ENCODE data around the gene KLHL29.

The KLHL29 gene

DNA sequence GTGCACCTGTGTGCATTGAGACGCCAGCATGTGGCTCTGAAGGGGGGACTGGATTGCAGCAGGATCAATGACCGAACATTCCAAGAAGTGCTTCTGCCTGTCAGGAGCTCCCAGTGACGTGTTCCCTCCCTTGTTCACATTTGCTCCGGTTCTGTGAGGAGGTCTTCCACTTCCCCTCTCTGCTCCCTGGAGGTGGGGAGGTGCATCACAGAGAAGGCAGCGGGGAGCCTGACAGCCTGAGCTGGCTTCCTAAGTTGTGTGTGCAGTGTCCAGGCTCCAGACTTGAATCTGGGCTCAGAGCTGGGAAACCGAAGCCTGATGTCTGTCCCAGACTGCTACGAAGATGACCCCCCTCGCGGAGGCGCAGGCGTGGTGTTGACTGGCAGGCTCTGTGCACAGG, 171.0 kb downstream of the KLHL29 start:
- no peak for DNase-seq

DNA sequence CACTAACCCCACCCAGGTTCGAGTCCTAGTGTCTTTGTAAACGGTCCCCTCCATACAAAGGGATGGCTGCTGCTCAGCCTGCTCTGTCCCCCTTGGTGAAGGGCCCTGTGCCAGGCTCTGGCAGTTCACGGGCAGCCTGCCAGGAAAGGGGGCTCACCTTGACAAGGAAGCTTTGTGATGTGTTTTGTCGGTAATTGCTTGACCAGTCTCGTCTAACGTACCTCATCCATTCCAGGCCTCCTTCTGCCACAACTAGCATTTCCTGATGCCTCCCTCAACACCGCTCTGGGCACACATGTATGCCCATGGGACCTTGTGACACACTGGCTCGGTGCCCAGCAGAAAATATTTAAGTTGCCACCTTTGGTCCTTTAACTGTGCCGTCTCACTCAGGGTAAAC, 171.9 kb downstream of the KLHL29 start:
- DNase-seq = no peak

DNA sequence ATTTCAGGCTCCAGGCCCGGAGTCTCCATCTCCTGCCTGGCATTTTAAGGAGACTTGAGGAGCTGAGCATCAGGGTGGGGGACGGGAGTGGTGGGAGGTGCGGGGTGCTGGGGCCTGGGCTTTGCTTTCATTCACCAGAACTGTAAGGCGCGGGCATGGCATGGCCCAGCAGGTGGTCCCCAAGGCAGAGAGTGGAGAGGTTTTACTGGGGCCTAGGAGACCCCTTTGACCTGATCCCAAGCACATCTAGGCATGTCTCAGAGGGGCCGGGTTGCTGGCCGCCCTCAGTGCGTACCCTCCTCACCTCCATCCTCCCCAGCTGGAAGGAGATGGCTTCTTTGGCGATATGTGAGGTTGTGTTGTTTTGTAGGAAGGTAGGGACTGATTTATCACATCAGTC, 172.5 kb downstream of the KLHL29 start:
- DNase-seq = no peak

DNA sequence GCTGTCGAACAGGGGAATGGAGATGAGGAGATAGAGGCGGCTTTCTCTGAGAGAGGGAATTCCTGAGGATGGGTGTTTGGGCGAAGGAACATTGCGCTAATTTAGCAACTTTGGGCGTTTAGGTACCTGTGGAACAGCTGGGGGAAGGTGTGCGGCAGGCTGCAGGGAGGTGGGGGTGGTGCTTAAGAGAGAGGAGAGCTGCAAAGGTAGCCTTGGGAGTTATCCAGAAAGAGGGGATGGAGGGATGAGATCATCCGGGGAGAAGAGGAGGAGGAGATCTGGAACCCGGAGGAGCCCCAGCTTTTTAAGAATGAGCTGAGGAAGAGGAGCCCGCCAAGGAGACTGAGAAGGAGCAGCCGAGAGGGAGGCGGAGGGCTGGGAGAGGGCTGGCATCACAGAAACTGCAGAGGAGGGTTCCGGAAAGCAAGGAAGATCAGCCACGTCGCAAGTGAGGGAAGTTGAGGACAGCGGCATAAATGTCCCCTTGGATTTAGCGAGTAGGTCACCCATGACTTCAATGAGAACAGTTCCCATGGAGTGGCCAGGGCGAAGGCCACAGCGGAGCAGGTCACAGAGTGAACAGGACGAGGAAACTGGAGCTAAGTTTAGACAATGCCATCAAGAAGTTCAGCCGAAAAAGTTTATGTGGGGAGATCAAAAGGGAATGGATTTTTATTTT, 174.7 kb downstream of the KLHL29 start:
- no peak for DNase-seq

DNA sequence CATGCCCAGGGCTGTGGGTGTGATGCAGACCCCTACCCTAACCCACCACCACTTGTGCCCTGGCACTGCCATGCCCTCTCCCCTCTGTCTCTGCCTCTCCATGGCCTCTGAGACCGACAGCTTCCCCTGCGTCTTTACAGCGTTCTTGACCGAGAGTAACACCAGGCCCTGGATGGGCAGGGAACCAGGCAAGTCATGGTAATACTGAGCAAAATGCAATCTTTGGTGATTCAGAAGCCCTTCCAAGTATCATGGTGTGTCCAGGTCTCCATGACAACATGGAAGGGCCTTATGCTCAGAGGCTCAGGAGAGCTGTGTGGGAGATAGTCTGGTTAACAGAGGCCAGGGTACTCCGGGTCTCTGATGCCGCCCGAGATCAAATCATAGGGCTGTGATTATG, 176.1 kb downstream of the KLHL29 start:
- no peak for DNase-seq

DNA sequence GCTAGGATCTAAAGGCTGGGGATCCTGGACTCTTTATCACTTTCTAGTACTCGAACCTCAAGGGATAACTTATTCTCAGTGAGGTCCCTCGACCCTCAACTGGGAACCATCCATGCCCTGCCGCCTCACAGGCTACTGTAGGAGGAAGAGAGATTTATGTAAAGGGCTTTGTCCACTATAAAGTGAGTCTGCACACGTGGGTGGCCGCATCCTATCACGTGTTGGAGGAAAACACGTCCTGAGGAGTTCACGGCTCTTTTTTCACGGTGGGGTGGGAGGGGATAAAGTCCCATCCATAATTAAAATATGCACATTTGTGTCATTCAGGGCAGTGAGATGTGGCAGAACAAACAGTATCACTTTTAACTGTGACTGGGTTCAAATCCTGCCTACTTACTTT, 176.6 kb downstream of the KLHL29 start:
- no peak for DNase-seq

DNA sequence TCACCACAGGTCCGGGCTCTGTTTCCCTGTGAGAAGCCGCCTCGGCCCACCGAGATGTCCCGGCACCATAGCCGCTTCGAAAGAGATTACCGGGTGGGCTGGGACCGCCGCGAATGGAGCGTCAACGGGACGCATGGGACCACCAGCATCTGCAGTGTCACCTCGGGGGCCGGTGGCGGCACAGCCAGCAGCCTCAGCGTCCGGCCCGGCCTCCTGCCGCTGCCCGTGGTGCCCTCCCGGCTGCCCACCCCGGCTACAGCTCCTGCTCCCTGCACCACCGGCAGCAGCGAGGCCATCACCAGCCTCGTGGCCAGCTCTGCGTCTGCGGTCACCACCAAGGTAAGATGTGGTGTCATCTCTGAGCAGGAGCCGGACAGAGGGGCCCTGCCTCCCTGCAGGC, 177.2 kb downstream of the KLHL29 start:
- DNase-seq = no peak

DNA sequence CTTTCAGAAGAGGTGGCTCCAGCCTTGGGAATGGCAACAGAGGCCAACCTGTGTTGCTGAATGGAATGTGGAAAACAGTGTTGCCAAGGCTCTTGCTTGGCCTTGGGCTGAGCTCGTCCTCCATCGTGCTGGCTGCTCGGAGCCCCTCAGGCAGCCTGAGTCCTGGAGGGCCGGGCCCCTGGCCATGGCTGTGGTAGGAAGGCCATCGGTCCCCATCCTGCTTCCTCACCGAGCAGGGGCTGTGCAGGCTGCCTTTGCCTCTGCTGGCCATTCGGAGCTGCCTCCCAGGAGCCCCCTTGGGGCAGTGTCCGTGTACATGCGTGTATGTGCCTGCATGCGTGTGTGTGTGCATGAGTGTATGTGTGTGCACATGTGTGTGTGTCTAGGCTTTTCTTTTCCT, 178.2 kb downstream of the KLHL29 start:
- DNase-seq = no peak

DNA sequence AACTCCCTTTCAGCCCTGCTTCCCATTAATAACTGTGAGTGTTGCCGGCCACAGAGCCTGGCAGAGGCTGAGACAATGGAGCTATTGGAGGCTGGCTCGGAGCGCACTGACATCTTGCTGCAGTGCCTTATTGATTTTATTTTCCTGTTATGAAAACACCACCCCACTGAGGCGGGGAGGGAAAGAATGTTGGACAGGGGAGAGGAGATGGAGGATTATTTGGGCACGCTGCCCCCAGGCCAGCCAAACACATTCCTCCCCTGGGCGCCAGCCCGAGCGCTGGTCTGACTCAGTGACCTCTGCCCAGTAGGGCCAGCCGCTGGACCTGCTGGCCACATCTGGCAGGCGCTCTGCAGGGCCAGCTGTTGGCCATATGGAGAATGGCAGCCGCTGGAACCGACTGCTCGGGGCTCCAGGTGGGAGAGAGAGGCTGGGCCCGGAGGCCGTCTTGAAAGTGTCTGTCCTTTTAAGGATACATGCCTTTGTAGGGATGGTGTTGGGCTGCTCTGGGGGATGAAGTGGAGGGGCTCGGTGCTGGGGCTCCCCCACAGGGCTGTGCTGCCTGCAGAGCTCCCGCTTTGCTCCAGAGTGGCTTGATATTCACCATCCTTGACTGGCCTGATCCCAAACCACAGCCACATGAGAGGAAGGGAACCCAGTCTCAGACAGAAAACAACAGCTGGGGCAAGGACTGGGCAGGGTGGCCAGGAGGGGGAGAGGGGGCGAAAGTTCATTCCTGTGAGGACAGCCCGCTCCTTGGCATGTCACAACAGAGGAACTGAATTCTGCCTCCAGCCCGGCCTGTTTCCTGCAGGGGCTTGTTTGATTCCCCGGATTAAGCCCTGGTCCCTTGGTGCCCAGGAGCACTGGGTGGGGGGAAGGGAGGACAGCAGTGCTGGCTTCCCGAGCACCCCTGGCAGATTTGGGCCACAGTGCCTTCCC, 179.0 kb downstream of the KLHL29 start:
- no peak for DNase-seq

DNA sequence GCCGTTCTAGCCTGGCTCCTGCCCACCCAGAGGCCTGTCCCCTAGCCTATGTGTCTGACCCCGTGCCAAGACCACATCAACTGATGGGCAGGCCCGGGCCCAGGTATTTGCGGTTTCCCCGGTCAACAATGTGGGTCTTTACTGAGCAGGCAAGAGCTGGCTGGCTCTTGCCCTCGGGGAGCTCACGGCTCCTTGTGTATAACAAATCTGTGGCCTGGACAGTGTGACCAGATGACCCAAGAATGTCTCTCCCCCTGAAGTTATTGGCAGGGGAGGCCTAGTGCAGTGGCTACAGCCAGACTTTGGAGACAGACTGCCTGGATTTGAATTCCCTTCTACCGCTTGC, 179.6 kb downstream of the KLHL29 start:
- DNase-seq = no peak

DNA sequence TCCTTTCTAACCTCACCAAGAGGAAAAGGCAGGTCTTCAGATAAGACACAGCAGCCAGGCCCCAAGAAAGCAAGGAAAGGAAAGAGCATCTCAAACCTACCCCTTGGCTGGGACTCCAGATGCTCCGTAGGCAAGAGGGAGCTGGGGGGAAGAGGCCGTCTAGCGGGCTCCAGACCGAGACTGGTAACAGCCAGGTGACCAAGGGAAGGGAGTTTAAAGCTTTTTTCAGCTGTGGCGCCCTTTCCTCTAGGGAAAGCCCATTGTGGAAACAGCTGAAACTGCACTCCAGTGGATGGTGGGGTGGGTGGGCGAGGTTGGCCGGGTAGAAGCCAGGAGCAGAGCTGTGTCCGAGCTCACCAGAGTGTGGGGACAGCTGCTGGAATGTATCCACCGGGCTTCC, 180.4 kb downstream of the KLHL29 start:
- DNase-seq = no peak

DNA sequence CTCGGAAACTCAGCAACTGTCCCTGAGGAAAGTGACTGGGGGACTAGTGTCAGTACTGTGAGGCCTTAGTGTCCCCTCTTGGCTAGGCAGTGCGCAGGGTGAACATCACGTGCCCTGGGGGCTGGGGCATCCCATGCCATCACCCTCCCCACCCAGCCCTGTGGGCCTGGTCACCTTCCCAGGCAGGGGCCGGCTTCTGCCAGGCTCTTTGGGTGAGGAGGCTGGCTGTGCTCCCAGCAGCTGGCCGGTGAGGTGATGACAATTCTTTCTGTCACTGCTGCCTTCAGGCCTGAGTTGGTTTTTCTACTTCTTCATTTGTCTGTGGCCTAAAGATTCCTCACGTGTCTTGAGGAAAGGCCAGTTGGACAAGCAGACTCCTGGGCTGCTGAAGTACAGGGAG, 180.8 kb downstream of the KLHL29 start:
- DNase-seq = no peak

DNA sequence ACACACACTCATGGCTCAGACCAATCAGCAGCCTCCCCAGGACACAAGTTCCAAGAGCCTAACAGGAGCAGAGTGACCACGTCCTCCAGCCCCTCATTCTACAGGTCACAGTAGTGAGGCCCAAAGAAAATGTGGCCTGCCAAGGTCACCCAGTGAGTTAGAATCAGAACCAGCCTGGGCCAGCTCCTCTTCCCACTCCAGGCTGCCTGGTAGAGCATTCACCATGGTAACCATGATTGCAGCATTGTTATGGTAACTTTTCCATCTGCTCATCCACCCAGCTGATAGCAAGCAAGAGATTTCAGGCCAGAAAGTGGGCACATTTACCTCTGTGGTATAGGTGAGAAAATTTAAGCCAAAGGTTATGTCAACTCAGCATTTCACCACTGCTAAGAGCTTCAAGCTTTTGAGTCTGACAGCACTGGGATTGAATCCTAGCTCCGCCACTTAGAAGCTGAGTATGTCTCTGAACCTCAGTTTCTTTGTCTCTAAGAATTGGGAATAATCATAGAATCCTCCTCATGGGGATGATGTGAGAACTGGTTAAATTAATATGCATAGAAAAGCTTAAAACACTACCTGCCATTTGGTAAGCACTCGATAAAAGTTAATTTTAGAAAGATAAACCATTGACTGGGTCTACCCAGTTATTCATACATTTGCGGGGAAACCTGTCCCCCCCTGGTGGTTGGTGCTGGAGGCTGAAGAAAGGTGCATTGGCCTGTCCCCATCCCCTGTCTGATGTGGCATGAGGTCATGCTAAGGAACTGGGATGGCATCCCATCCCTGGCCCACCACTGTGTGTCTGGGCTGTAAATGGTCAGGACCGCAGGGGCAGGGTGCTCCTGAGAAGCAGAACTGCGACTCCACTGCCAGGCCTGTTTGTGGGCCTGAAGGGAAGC, 181.5 kb downstream of the KLHL29 start:
- DNase-seq = no peak

DNA sequence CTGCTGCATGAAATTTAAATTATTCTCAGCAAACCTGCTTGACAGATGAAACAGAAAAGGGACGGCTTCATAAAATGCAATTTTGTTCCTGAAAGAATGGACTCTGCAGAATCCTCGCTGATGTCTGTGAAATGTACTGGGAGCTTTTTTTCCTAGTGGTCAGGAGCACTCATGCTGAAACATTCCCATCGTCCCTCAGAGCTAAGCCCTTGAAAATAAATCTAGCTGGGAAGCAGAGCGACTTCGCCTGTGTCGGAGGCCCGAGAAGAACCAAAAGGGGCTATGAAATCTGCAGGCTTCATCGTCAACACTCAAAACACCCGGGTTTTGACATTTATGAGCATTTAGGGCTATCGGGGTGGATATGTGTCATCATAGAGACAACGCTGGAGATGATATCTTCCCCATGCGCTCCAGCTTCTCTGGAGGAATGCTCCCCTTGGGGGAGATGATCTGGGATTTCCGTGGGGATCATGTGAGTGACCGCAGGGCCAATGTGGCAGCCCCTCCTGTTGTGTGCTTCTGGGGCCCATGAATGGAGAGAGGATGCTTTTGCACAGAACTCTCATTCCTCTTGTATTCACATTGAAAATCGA, 182.3 kb downstream of the KLHL29 start:
- DNase-seq = no peak

DNA sequence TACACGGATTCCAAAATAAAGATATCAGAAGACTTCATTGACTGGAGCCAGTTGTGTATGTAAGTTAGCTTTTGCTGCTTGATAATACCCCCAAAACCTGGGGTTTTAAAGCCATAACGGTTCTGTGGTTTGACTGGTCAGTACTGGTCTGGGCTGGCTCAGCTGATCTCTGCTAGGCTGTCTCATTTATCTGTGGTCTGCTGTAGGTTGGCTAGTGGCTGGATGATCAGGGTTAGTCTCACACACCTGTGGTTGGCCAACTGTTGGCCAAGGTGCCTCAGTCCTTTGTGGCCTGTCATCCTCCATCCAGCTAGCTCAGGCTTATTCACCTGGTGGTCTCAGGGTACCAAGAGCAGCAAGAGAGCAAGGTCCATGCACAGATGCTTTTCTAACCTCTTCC, 183.2 kb downstream of the KLHL29 start:
- no peak for DNase-seq

DNA sequence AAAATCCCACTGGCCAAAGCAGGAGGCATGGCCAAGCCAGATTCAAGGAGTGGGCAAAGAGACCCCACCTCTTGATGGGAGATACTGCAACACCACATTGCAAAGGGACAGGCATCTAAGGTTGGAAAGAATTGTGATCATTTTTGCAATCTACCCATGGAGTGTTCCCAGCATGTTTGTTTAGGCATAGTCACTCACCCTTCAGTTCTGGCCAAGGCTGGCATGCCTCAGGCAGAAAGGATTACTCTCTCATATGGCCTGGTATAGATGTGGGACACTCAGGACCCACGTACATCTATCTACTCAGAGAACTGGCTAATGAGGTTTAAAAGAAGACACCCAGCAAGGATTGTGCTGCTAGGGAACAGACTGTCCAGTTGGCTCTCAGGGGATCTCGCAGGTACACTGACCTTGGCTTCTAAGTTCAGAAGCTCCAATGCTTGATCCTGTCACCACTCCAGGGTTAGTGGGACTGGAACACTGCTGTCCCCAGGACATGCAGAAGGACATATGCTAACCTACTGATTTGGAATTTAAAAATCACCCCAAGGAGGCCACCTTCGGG, 183.7 kb downstream of the KLHL29 start:
- no peak for DNase-seq

DNA sequence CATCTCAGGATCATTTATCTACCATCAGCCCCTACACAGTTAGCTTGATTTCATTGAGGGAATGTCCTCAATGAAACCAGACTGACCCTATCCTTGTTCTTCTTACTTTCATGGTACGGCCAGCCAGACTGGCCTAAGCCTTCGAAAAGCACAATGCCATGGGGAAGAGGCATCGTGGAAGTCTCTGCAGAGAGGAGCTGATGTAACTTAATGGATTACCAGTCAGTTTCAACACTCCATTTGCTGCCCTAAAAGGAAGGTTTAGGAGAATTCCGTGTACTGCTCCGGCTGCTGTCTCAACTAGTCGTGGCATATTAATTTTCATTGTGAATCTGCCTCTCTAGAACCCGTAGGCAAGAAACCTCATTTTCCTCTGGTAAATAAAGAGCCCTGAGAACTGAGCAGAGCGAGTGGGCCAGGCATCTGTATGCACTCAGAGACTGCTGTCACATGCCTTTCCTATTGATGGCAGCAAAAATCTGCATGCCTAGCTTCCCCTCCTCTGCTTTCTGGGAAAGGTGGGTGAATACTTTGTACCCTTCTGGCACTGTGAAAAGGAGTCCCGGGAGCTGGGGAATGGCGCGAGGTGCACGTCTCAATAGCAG, 184.9 kb downstream of the KLHL29 start:
- no peak for DNase-seq

DNA sequence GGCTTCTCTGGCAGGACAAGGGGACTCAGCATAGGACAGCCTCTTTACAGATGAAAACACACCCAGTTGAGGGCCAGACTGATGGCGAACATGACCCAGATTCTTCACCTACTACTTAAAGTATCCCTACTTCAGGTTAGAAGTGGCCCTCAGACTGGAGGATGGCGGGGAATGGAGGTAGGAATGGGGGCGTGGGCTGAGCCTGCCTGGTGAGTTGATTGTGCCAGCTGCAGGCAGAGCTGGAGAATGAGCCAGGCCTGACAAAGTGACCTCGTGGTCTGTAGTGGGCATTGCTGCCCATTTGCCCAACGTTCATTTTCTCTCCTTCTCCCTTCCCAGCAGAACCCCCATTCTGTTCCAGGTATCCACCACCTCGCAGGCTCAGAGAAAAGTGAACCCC, 186.1 kb downstream of the KLHL29 start:
- no peak for DNase-seq

DNA sequence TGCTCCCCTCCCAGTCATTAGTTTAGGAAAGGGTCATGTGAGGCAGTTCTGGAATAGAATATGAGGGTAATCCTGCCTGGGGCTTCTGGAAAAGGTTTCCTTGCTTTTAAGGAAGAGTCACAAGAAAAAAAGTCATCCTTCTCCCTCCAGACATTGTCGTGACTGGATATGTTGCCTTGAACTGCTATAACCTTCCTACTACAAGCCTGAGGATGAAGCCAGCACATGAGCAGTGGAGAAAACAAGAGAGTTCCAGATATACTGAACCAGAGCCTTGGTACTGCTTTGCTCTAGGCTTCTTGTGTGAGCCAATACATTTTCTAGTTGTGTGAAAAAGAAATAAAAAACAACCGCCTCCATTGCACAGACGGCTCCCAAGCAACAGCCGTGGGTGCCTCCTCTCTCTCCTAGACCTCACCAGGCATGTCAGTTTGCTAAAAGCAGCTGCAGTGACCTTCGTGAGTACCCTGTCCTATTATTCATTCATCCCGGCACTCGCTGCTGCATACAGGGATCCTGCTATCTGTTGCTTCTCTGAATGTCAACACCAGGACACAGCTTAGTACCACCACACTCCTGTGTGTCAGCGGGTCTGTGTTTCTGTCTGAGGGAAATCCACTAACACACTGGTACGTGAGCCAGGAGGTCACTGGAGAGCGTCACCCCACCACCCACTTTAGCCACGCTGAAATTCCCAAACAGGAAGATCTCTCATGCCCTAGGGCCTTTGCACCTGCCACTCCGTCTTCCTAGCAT, 186.7 kb downstream of the KLHL29 start:
- DNase-seq = no peak

DNA sequence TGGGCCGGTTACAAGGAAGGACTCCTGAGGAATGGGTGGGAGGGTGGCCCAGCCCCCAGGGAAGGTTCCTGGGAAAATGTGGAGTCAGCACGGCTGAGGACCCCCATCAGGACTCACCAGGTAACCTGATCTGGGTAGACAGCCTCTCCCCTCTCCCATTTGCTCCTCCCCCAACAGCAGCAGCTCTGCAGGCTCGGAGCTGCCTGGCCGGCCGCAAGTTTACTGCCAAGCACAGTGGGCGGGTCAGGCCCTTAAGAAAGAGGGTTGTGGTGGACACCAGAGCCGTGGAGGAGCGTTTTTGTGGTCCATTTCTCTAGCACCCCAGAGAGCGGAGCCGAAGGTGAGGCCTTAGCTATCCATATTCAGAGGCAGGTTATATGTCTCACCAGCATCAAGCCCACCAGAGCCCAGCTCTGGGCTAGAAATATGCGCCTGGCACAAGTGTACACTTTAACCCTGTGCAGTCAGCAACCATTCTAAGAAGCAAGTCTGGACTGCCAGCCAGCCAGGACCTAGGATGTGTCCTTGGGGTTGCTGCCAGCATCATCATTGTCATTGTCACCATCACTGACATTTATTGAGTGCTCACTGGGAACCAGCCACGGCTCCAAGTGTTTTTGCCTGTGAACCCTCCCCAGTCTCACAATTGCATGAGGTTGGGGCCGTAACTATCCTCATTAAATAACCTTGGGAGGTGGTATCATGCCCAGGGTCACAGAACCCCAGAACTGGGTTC, 190.1 kb downstream of the KLHL29 start:
- DNase-seq = no peak

Measured in inflammatory macrophage (primary cell).